GM12878 (cell line): ENCODE data around the gene PSAP. TPM values are rescaled to one million over a fixed set of nuclear protein-coding genes. Genes with fewer than 3 reads are reported as not detected.
A peak's percentile ranks its signal among the peaks of the same experiment; 100 is the strongest.

Experiments used
- BACH1 ChIP-seq: fragments of 450-650 bp; IDR thresholded peaks from 2 replicates; pipeline ENCODE4 v1.6.1; 2017; ENCODE audit warnings: mild to moderate bottlenecking, borderline replicate concordance
- CBFB ChIP-seq: IDR thresholded peaks from 2 replicates; pipeline ENCODE4 v1.6.1; 2016; ENCODE audit warnings: antibody characterized with exemption, low read depth
- CEBPB ChIP-seq, 2 experiments: fragments of 150-350 bp in 1 of 2; IDR thresholded peaks; 2 replicates each; pipeline ENCODE4 v1.6.1; 2012 to 2014; ENCODE audit warnings: low read depth in 2 of 2, low read length in 2 of 2, borderline replicate concordance in 1 of 2, inconsistent platforms in 1 of 2
- CEBPZ ChIP-seq: fragments of 150-350 bp; IDR thresholded peaks from 2 replicates; pipeline ENCODE4 v1.6.1; 2016; ENCODE audit warnings: low read depth, low read length
- CREM ChIP-seq: IDR thresholded peaks from 2 replicates; pipeline ENCODE4 v1.6.1; 2014; ENCODE audit warnings: antibody characterized with exemption, low read depth
- EP300 ChIP-seq, 2 experiments: fragments of 150-350 bp in 1 of 2; IDR thresholded peaks; 2 replicates each; pipeline ENCODE4 v1.6.1; 2011 to 2012; ENCODE audit warnings: low read depth in 2 of 2, low read length in 2 of 2, borderline replicate concordance in 1 of 2, improper control_type of control experiment in 1 of 2, inconsistent platforms in 1 of 2; ENCODE audit not compliant: control insufficient read depth in 1 of 2
- HDAC2 ChIP-seq: fragments of 200-600 bp; sonication (generic); IDR thresholded peaks from 2 replicates; pipeline ENCODE4 v1.6.1; 2017
- JUND ChIP-seq: IDR thresholded peaks from 2 replicates; pipeline ENCODE4 v1.6.1; 2012; ENCODE audit warnings: low read depth, mild to moderate bottlenecking, low read length, improper control_type of control experiment, moderate library complexity
- MAX ChIP-seq: IDR thresholded peaks from 2 replicates; pipeline ENCODE4 v1.6.1; 2012; ENCODE audit warnings: low read depth, low read length, improper control_type of control experiment
- NFIC ChIP-seq: IDR thresholded peaks from 2 replicates; pipeline ENCODE4 v1.6.1; 2012; ENCODE audit warnings: low read depth, mild to moderate bottlenecking, inconsistent platforms, low read length, moderate library complexity
- NFYB ChIP-seq: IDR thresholded peaks from 2 replicates; pipeline ENCODE4 v1.6.1; 2011; ENCODE audit warnings: low read depth, mild to moderate bottlenecking, low read length, improper control_type of control experiment, moderate library complexity; ENCODE audit not compliant: insufficient read depth
- NR2C1 ChIP-seq: fragments of 450-650 bp; IDR thresholded peaks from 2 replicates; pipeline ENCODE4 v1.6.1; 2017; ENCODE audit warnings: antibody characterized with exemption, mild to moderate bottlenecking, moderate library complexity
- NRF1 ChIP-seq: conservative IDR thresholded peaks from 2 replicates; pipeline ENCODE4 v1.6.1; 2011; ENCODE audit warnings: mild to moderate bottlenecking, low read depth, low read length, improper control_type of control experiment
- POLR2A ChIP-seq: IDR thresholded peaks from 2 replicates; pipeline ENCODE4 v1.6.1; 2011; ENCODE audit warnings: low read depth, mild to moderate bottlenecking, low read length
- RAD51 ChIP-seq: fragments of 450-650 bp; IDR thresholded peaks from 2 replicates; pipeline ENCODE4 v1.6.1; 2016; ENCODE audit warnings: moderate library complexity, mild to moderate bottlenecking, inconsistent platforms
- RFX5 ChIP-seq: IDR thresholded peaks from 2 replicates; pipeline ENCODE4 v1.6.1; 2011; ENCODE audit warnings: low read depth, low read length, improper control_type of control experiment
- SMAD5 ChIP-seq: IDR thresholded peaks from 2 replicates; pipeline ENCODE4 v1.6.1; 2016; ENCODE audit warnings: antibody characterized with exemption, low read depth
- SUZ12 ChIP-seq: fragments of 200-600 bp; sonication (generic); IDR thresholded peaks from one replicate; pipeline ENCODE4 v1.6.1; 2018; ENCODE audit warnings: antibody characterized with exemption, mild to moderate bottlenecking; ENCODE audit not compliant: unreplicated experiment
- TCF12 ChIP-seq: IDR thresholded peaks from 2 replicates; pipeline ENCODE4 v1.6.1; 2011; ENCODE audit warnings: low read depth, mild to moderate bottlenecking, low read length
- ZZZ3 ChIP-seq: IDR thresholded peaks from 2 replicates; pipeline ENCODE4 v1.6.1; 2011; ENCODE audit warnings: low read depth; ENCODE audit not compliant: control insufficient read depth, insufficient read length
- polyA plus RNA-seq, 11 experiments: library from polyadenylated mRNA; depleted of rRNA in 4 of 11; unstranded in 6 of 11; stranded (reverse) in 5 of 11; fragments of >200 nt; fragmentation: Nextera tagmentation in 4 of 11; fragmentation: Illumina TruSeq in 1 of 11; extraction: Ambion mirVana in 4 of 11; extraction: Trizol in 1 of 11; gene quantifications; 1 replicate in 1 of 11; 2 replicates in 10 of 11; pipeline versions ENCODE4 v1.2.1 to v1.2.3, GENCODE V29; 2011 to 2016; ENCODE audit warnings: inconsistent platforms in 2 of 11, missing spikeins in 2 of 11, low read depth in 1 of 11
- total RNA-seq, 4 experiments: library from RNA; depleted of rRNA in 3 of 4; stranded (reverse); fragments of >200 nt in 3 of 4; fragmentation: Illumina TruSeq in 1 of 4; extraction: Trizol in 1 of 4; gene quantifications; 2 replicates each; pipeline versions ENCODE4 v1.2.1 to v1.2.3, GENCODE V29; 2013 to 2021
- TF ChIP-seq, protein P1 (sequence below): IDR thresholded peaks from 2 replicates; pipeline ENCODE4 v1.6.1; 2011; ENCODE audit warnings: borderline replicate concordance, low read depth, mild to moderate bottlenecking, moderate library complexity, mixed read lengths, low read length; ENCODE audit not compliant: insufficient read depth; ENCODE audit errors: extremely low read length
- TF ChIP-seq, protein P2 (sequence below): fragments of 450-650 bp; IDR thresholded peaks from 2 replicates; pipeline ENCODE4 v1.6.1; 2016; ENCODE audit warnings: mild to moderate bottlenecking
- TF ChIP-seq, protein P3 (sequence below): IDR thresholded peaks from 2 replicates; pipeline ENCODE4 v1.6.1; 2012; ENCODE audit warnings: low read depth, low read length, improper control_type of control experiment

PSAP gene
- total and polyA plus RNA-seq, 10 of the 15 experiments (the other 5 are each of a cell fraction or from before 2014, with no cell fraction given): 178 to 336 (median 286) TPM

GRCh38 chr10:71850743-71851464 is at the start of gene PSAP (continued):
- peak; percentile 72 for TF ChIP-seq NRF1
- TF ChIP-seq CEBPB (IDR thresholded peaks at IDR 0.05; ENCODE audit: borderline replicate concordance in 1 of 2, low read depth in 2 of 2, low read length in 2 of 2): no peak
- TF ChIP-seq TCF12: peak; percentile 28; the same call in 1 of the 2 replicates
- no peak for TF ChIP-seq ZZZ3
- TF ChIP-seq, protein P1, sequence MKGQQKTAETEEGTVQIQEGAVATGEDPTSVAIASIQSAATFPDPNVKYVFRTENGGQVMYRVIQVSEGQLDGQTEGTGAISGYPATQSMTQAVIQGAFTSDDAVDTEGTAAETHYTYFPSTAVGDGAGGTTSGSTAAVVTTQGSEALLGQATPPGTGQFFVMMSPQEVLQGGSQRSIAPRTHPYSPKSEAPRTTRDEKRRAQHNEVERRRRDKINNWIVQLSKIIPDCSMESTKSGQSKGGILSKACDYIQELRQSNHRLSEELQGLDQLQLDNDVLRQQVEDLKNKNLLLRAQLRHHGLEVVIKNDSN: peak; percentile 63
- TF ChIP-seq NFIC: no peak
- TF ChIP-seq, protein P2, sequence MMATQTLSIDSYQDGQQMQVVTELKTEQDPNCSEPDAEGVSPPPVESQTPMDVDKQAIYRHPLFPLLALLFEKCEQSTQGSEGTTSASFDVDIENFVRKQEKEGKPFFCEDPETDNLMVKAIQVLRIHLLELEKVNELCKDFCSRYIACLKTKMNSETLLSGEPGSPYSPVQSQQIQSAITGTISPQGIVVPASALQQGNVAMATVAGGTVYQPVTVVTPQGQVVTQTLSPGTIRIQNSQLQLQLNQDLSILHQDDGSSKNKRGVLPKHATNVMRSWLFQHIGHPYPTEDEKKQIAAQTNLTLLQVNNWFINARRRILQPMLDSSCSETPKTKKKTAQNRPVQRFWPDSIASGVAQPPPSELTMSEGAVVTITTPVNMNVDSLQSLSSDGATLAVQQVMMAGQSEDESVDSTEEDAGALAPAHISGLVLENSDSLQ: peak; percentile 37; the same call in 1 of the 2 replicates
- no peak for TF ChIP-seq CEBPZ
- no peak for TF ChIP-seq RFX5
- TF ChIP-seq SUZ12: no peak
- peak; percentile 20; the same call in 1 of the 2 replicates for TF ChIP-seq MAX
- TF ChIP-seq JUND: no peak
- peak; percentile 93 for TF ChIP-seq SMAD5
- peak; percentile 85 for TF ChIP-seq BACH1
- no peak for TF ChIP-seq EP300 (IDR thresholded peaks at IDR 0.05; ENCODE audit: borderline replicate concordance in 1 of 2, control insufficient read depth in 1 of 2, low read depth in 2 of 2, low read length in 2 of 2)
- 0 out of 2 replicates have a peak, but pooled peaks have one; percentile 15 for TF ChIP-seq NFYB
- TF ChIP-seq, protein P3, sequence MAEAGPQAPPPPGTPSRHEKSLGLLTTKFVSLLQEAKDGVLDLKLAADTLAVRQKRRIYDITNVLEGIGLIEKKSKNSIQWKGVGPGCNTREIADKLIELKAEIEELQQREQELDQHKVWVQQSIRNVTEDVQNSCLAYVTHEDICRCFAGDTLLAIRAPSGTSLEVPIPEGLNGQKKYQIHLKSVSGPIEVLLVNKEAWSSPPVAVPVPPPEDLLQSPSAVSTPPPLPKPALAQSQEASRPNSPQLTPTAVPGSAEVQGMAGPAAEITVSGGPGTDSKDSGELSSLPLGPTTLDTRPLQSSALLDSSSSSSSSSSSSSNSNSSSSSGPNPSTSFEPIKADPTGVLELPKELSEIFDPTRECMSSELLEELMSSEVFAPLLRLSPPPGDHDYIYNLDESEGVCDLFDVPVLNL: no peak
- TF ChIP-seq POLR2A: peak; percentile 100
- TF ChIP-seq CBFB: peak; percentile 45; the same call in 1 of the 2 replicates
- no peak for TF ChIP-seq HDAC2
- TF ChIP-seq NR2C1: no peak
- TF ChIP-seq RAD51: peak; percentile 79
- TF ChIP-seq CREM: 0 out of 2 replicates have a peak, but pooled peaks have one; percentile 9
